Right lobe of liver (tissue), 6 donors: Measurements from ENCODE around the gene LRRC63. TPM values are rescaled to one million over a fixed set of nuclear protein-coding genes. Genes with fewer than 3 reads are reported as not detected.

Experiments used
- ATAC-seq, 4 donors: fragments of 200-7000 bp; cut with Tn5 transposase; one replicate each; pipeline ENCODE4 v1.9.1; 2020; ENCODE audit warnings: mild to moderate bottlenecking in 4 of 4, moderate library complexity in 4 of 4
- DNase-seq, 3 donors: peaks; one replicate each; pipeline ENCODE4 v3.0.0-alpha.2; 2020
- H3K27ac ChIP-seq, 3 donors: fragments of 200-600 bp; one replicate each; pipeline ENCODE4 v1.8.0; 2022
- H3K27me3 ChIP-seq, 2 donors: fragments of 200-600 bp; one replicate each; pipeline ENCODE4 v1.8.0; 2022
- H3K36me3 ChIP-seq, 4 donors: fragments of 200-600 bp; sonication (generic) in 1 of 4; one replicate each; pipeline versions ENCODE4 v1.5.1 to v1.8.0; 2017 to 2022; ENCODE audit warnings: control low read depth in 1 of 4
- H3K4me1 ChIP-seq, 4 donors: fragments of 200-600 bp; sonication (generic) in 1 of 4; one replicate each; pipeline versions ENCODE4 v1.5.1 to v1.8.0; 2017 to 2022; ENCODE audit warnings: control low read depth in 1 of 4
- H3K4me3 ChIP-seq, 3 donors: fragments of 200-600 bp; one replicate each; pipeline ENCODE4 v1.8.0; 2022
- H3K9me3 ChIP-seq, 4 donors: fragments of 200-600 bp; sonication (generic) in 1 of 4; one replicate each; pipeline versions ENCODE4 v1.5.1 to v1.8.0; 2017 to 2022; ENCODE audit warnings: control low read depth in 1 of 4
- POLR2A ChIP-seq: fragments of 450-650 bp; IDR thresholded peaks from one replicate; pipeline ENCODE4 v1.6.1; 2017; ENCODE audit warnings: antibody characterized with exemption, mild to moderate bottlenecking
- WGBS: methylation state at CpG from one replicate; pipeline ENCODE4 v1.1.6; 2018; ENCODE audit warnings: low coverage, low lambda C conversion rate; ENCODE audit not compliant: insufficient coverage; ENCODE audit errors: missing lambda C conversion rate; 5-methylcytosine and 5-hydroxymethylcytosine counted together
- intact Hi-C, 2 donors: fragments of 100-400 bp; cut with DNase I; formaldehyde crosslinking; loops; one replicate each; pipeline versions ENCODE4 v1.11.2 to v1.14.1; 2022
- total RNA-seq, 6 experiments: library from RNA; depleted of rRNA in 2 of 6; stranded (reverse); fragments of >200 nt in 2 of 6; fragmentation: NEBNext Ultra II Directional in 3 of 6; extraction: Animal tissue kit (Norgen Biotek cat#: 25700) in 3 of 6; gene quantifications; one replicate each; pipeline versions ENCODE4 v1.1.0 to v1.2.4, GENCODE V29; 2016 to 2023
- TF ChIP-seq, protein P1 (sequence below), 4 donors: fragments of 200-600 bp in 3 of 4; fragments of 450-650 bp in 1 of 4; IDR thresholded peaks; one replicate each; pipeline versions ENCODE4 v1.5.1 to v1.8.0; 2016 to 2022; ENCODE audit warnings: antibody characterized with exemption in 4 of 4, mild to moderate bottlenecking in 2 of 4
- donor health status: DM: no; HTN: yes; CAD: no.
- donor health status: DM: no; HTN: no; CAD: no.
- donor health status: DM: no; HTN: no; CAD: no.
- donor health status: DM: no; HTN: yes; CAD: no.
- donor health status: DM: no; HTN: yes; CAD: no.

Gene LRRC63
- total RNA-seq, 6 experiments from 2014 or later = 0.12 TPM; not detected in 5

DNA sequence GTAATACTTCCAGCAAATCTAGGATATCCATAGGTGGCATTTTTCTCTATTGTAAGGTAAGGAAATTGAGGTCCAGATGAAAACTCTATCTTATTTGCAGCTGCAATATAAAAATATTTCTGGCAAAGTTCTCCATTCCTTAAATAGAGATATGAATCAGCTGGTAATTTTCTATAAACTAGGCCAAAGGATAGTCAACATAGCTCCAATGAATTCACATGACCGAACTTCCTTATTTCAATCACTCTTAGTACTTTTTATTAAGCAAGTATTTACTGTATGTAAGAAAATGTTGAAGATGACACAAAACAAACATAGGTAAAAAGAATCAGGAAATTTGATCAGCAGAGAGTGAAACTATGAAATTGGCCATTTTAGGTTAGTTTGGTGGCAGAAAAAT is 16.7 kb upstream of the LRRC63 start:
- TF ChIP-seq, protein P1, sequence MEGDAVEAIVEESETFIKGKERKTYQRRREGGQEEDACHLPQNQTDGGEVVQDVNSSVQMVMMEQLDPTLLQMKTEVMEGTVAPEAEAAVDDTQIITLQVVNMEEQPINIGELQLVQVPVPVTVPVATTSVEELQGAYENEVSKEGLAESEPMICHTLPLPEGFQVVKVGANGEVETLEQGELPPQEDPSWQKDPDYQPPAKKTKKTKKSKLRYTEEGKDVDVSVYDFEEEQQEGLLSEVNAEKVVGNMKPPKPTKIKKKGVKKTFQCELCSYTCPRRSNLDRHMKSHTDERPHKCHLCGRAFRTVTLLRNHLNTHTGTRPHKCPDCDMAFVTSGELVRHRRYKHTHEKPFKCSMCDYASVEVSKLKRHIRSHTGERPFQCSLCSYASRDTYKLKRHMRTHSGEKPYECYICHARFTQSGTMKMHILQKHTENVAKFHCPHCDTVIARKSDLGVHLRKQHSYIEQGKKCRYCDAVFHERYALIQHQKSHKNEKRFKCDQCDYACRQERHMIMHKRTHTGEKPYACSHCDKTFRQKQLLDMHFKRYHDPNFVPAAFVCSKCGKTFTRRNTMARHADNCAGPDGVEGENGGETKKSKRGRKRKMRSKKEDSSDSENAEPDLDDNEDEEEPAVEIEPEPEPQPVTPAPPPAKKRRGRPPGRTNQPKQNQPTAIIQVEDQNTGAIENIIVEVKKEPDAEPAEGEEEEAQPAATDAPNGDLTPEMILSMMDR (IDR thresholded peaks at IDR 0.05) = no peak
- no peak for TF ChIP-seq POLR2A
- no peaks in the 10 kb centered on the region for H3K4me1 ChIP-seq
- H3K27ac ChIP-seq = no peak overlapping the region
- ATAC-seq (peak in 1 of 4 donors; percentile 20), DNase-seq (no peak)
- H3K9me3 ChIP-seq = no peaks in the 10 kb centered on the region
- 60% methylated on average over 1 of the region's 1 CpG for WGBS
- intact Hi-C loops = no loop called here
- no peak overlapping the region for H3K4me3 ChIP-seq
- H3K36me3 ChIP-seq = no peaks in the 10 kb centered on the region
- H3K27me3 ChIP-seq = no peaks in the 10 kb centered on the region

DNA sequence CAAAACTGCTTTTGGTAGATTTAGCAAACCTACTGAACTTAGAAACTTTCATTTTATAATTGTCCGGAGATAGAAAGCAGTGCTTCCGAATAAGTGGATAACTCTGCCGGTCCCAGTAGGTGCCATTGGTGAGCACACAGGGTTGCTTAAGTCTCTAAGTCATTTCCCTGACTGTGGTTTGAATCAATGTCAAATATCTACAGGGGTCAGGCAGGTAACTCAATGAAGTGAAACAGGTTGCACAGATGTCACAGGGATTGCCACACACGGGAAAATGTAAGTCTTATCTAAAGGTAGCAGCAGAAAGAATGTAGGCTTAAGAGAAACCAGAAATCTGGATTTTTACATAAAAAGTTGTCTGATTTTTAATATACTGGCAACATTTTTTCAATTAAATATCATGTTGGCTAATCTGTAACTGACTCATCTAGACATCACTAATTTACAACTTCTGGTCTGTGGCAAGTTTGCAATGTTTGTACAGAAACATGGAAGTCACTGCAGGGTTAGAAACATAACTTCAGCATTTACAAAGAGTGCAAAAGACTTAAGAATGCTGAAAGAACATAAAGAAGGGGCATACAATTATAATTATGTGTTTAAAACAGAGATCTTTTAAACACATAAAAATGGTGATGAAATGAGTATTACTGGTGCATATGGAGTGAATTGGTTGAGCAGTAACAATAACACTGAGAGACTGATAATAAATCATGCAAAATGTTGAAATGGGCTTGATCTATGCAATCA is 14.3 kb upstream of the LRRC63 start:
- H3K4me1 ChIP-seq = no peaks in the 10 kb centered on the region
- no peaks in the 10 kb centered on the region for H3K9me3 ChIP-seq
- H3K4me3 ChIP-seq = no peak overlapping the region
- no peak overlapping the region for H3K27ac ChIP-seq
- 43% methylated on average over 4 of the region's 4 CpGs for WGBS
- TF ChIP-seq, protein P1 (IDR thresholded peaks at IDR 0.05) = no peak
- no peak for TF ChIP-seq POLR2A
- no peak for DNase-seq
- no peaks in the 10 kb centered on the region for H3K36me3 ChIP-seq
- H3K27me3 ChIP-seq = no peaks in the 10 kb centered on the region
- intact Hi-C loops = no loop called here
- no peak for ATAC-seq

DNA sequence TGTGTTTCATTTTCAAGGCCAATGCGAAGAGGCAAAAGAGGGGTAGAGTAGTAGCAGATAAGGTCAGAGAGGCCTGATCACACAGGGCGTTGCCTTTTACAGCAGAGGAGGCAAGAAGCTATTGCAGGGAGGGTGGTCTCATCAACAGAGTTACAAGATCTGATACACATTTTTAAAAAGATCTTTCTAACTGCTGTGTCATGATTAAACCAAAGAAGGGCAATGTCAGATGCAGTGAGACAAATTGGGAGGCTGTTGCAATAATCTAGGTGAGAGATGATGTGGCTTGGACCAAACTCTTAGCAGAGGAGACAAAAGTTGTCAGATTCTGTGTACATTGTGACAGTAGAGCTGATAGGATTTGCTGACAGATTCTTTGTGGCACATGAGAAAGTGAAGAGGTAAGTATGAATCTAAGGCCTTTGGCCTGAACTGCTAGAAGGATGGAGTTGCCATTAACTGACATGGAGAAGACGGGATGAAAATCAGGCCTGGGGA is 13.0 kb upstream of the LRRC63 start:
- Histone ChIP-seq H3K4me3 (no peak overlapping the region), H3K4me1 (no peaks in the 10 kb centered on the region), H3K27me3 (no peaks in the 10 kb centered on the region), H3K9me3 (no peaks in the 10 kb centered on the region), H3K36me3 (no peaks in the 10 kb centered on the region), H3K27ac (no peak overlapping the region)
- TF ChIP-seq, protein P1 (IDR thresholded peaks at IDR 0.05) = no peak
- TF ChIP-seq POLR2A = no peak
- intact Hi-C loops = no loop called here
- 83% methylated on average over 2 of the region's 3 CpGs for WGBS
- ATAC-seq = no peak
- no peak for DNase-seq

DNA sequence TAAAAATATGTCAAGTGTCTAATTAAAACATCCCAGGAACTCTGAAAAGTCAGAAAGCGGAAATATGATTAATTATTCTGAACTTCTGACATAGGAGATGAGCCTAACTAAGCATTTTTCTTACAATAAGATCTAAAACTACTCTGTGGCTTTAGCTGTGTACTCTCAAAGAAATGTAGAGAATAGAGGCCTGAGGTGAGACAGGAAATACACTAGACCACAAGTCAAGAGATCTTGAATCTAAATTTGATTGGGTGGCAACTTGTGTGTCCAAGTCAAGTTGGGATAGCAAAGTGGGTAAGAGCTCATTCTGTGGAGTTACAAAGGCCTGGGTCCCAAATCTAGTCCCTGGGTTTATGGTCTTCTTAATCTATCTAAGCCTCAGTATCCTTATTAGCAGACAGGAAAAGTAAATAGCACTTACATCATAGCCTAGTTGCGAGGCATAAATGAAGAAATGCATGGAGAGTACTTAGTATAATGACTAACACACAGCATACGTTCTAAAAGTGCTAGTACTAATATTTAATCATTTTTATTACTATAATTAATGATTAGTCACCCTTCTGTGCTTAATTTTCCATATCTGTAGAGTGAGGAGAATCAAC is 9.4 kb upstream of the LRRC63 start:
- Histone ChIP-seq H3K4me1 (no peaks in the 10 kb centered on the region), H3K36me3 (no peaks in the 10 kb centered on the region), H3K4me3 (no peak overlapping the region), H3K27ac (no peak overlapping the region), H3K9me3 (no peaks in the 10 kb centered on the region), H3K27me3 (no peaks in the 10 kb centered on the region)
- TF ChIP-seq POLR2A = no peak
- TF ChIP-seq, protein P1 (IDR thresholded peaks at IDR 0.05) = no peak
- ATAC-seq = no peak
- DNase-seq = no peak
- WGBS = 71% methylated on average over 3 of the region's 3 CpGs
- intact Hi-C loops = no loop called here
